Endothelial cell of umbilical vein (primary cell): ENCODE measurements around the gene LTBP1. TPM values are rescaled to one million over a fixed set of nuclear protein-coding genes. Genes with fewer than 3 reads are reported as not detected.

Source experiments
- BruUV-seq: library from RNA; stranded (reverse); fragments of 400-500 nt; replicated peaks from 2 replicates; lab custom pipeline; 2021; lab: Mats Ljungman, UMichigan
- CTCF ChIA-PET: fragments of 300-600, 350-600 bp; sonication (Branson Sonifier 250); formaldehyde crosslinking; loops from one replicate; lab custom pipeline; 2021; ENCODE audit warnings: antibody characterized with exemption, inconsistent platforms; lab: Charles Lee
- POLR2A ChIA-PET: fragments of 300-600, 350-600 bp; sonication (Branson Sonifier 250); formaldehyde crosslinking; loops from one replicate; lab custom pipeline; 2021; ENCODE audit warnings: antibody characterized with exemption, inconsistent platforms; lab: Charles Lee
- DNase-seq: peaks from one replicate; pipeline ENCODE4 v3.0.0-alpha.2; 2011; ENCODE audit warnings: low read depth, low spot score
- FAIRE-seq: peaks from 2 replicates; lab custom pipeline; 2011; peaks lifted over from hg19 to GRCh38; lab: Jason Lieb, UNC
- H2AFZ ChIP-seq: 2 replicates; pipeline ENCODE4 v1.6.0; 2012; ENCODE audit warnings: low read depth, low read length, control low read depth, inconsistent platforms
- H3K27ac ChIP-seq: 2 replicates; pipeline ENCODE4 v1.5.1; 2011; ENCODE audit warnings: low read depth, mild to moderate bottlenecking, control low read depth, low read length, moderate library complexity; ENCODE audit not compliant: insufficient read depth
- H3K27me3 ChIP-seq, 2 experiments: 2 replicates each; pipeline versions ENCODE4 v1.6.0 to v1.6.1; 2011; ENCODE audit warnings: low read length in 2 of 2, mixed read lengths in 1 of 2; ENCODE audit not compliant: control insufficient read depth in 2 of 2, insufficient read depth in 2 of 2
- H3K36me3 ChIP-seq, 2 experiments: 2 replicates in 1 of 2; 3 replicates in 1 of 2; pipeline ENCODE4 v1.5.1; 2011; ENCODE audit warnings: low read length in 2 of 2, mild to moderate bottlenecking in 1 of 2, moderate library complexity in 1 of 2; ENCODE audit not compliant: control insufficient read depth in 2 of 2, insufficient read depth in 2 of 2; ENCODE audit errors: extremely low read depth in 1 of 2
- H3K4me1 ChIP-seq: 3 replicates; pipeline ENCODE4 v1.5.1; 2011; ENCODE audit warnings: mild to moderate bottlenecking, low read length; ENCODE audit not compliant: control insufficient read depth, insufficient read depth; ENCODE audit errors: extremely low read depth
- H3K4me2 ChIP-seq: 2 replicates; pipeline ENCODE4 v1.6.1; 2011; ENCODE audit warnings: low read length, control low read depth, mixed read lengths; ENCODE audit not compliant: insufficient read depth
- H3K4me3 ChIP-seq, 3 experiments: fragments of 200-600 bp in 1 of 3; sonication (generic), shearing (Covaris generic) in 1 of 3; replicated peaks in 1 of 3; 2 replicates each; pipeline ENCODE4 v1.5.1; 2011 to 2016; ENCODE audit warnings: control low read depth in 3 of 3, low read length in 3 of 3, mild to moderate bottlenecking in 2 of 3, inconsistent platforms in 1 of 3, low read depth in 1 of 3, moderate library complexity in 1 of 3; ENCODE audit not compliant: insufficient read depth in 1 of 3
- H3K79me2 ChIP-seq: 2 replicates; pipeline ENCODE4 v1.6.0; 2012; ENCODE audit warnings: low read length, inconsistent platforms; ENCODE audit not compliant: control insufficient read depth, insufficient read depth
- H3K9ac ChIP-seq: replicated peaks from 2 replicates; pipeline ENCODE3; 2011; ENCODE audit warnings: low read length, control low read depth; ENCODE audit not compliant: insufficient read depth; ENCODE audit errors: extremely low read depth
- H3K9me1 ChIP-seq: replicated peaks from 3 replicates; pipeline ENCODE4 v1.6.0; 2011; ENCODE audit warnings: mild to moderate bottlenecking, low read length; ENCODE audit not compliant: control insufficient read depth, insufficient read depth; ENCODE audit errors: extremely low read depth
- H3K9me3 ChIP-seq: replicated peaks from 2 replicates; pipeline ENCODE4 v1.5.1; 2012; ENCODE audit warnings: low read length, inconsistent platforms; ENCODE audit not compliant: control insufficient read depth, insufficient read depth
- H4K20me1 ChIP-seq: replicated peaks from 2 replicates; pipeline ENCODE3; 2011; ENCODE audit warnings: mild to moderate bottlenecking, low read length; ENCODE audit not compliant: control insufficient read depth, insufficient read depth; ENCODE audit errors: extremely low read depth
- CTCF ChIP-seq, 2 donors: IDR thresholded peaks; 1 replicate in 1 of 2; 2 replicates in 1 of 2; pipeline ENCODE4 v1.5.1; 2011; ENCODE audit warnings: low read length in 2 of 2, mild to moderate bottlenecking in 2 of 2, moderate library complexity in 2 of 2, control low read depth in 1 of 2, inconsistent platforms in 1 of 2, low read depth in 1 of 2; ENCODE audit not compliant: insufficient read depth in 1 of 2; ENCODE audit errors: extremely low read depth in 1 of 2
- EZH2 ChIP-seq: IDR thresholded peaks from 2 replicates; pipeline ENCODE4 v1.6.1; 2012; ENCODE audit warnings: borderline replicate concordance, low read depth, mild to moderate bottlenecking, moderate library complexity, low read length, inconsistent platforms; ENCODE audit not compliant: severe bottlenecking
- FOS ChIP-seq: IDR thresholded peaks from 2 replicates; pipeline ENCODE4 v1.6.1; 2011; ENCODE audit warnings: mild to moderate bottlenecking, low read length, moderate library complexity, borderline replicate concordance; ENCODE audit not compliant: insufficient read depth
- GATA2 ChIP-seq: IDR thresholded peaks from 2 replicates; pipeline ENCODE4 v1.7.0; 2011; ENCODE audit warnings: low read depth, mild to moderate bottlenecking, moderate library complexity, mixed read lengths, low read length; ENCODE audit not compliant: insufficient read length, insufficient read depth
- MAX ChIP-seq: IDR thresholded peaks from 2 replicates; pipeline ENCODE4 v1.6.1; 2011; ENCODE audit not compliant: insufficient read depth, insufficient read length
- MYC ChIP-seq: IDR thresholded peaks from one replicate; pipeline ENCODE4 v1.6.1; 2011; ENCODE audit warnings: mild to moderate bottlenecking, low read depth, low read length
- POLR2A ChIP-seq: IDR thresholded peaks from 2 replicates; pipeline ENCODE4 v1.6.1; 2012; ENCODE audit warnings: low read depth, mild to moderate bottlenecking, control low read depth, low read length
- POLR2AphosphoS5 ChIP-seq: IDR thresholded peaks from 2 replicates; pipeline ENCODE4 v1.6.1; 2012; ENCODE audit warnings: low read depth, mild to moderate bottlenecking, control low read depth, low read length, moderate library complexity; ENCODE audit not compliant: insufficient read depth
- dilution Hi-C: fragments of 300-500 bp; cut with MboI; formaldehyde crosslinking; loops from one replicate; pipeline ENCODE4 v1.15.0; 2019; ENCODE audit warnings: low sequenced_read_pairs; ENCODE audit not compliant: extremely low pct_ligation_motif_present
- intact Hi-C: fragments of 100-400 bp; cut with micrococcal nuclease; formaldehyde crosslinking; loops from one replicate; pipeline ENCODE4 v1.10.0; 2022
- polyA plus RNA-seq, 4 experiments: library from polyadenylated mRNA; depleted of rRNA in 3 of 4; stranded (reverse) in 3 of 4; unstranded in 1 of 4; fragments of >200 nt; gene quantifications; 2 replicates each; pipeline versions ENCODE4 v1.2.1 to v1.2.3, GENCODE V29; 2011 to 2012; ENCODE audit warnings: missing spikeins in 1 of 4
- total RNA-seq: library from RNA; stranded (reverse); gene quantifications from 2 replicates; pipeline ENCODE4 v1.2.3, GENCODE V29; 2021

The LTBP1 gene
- total and polyA plus RNA-seq, 2 donors (not counting 3 experiments of a cell fraction or from before 2014, with no cell fraction given): 57.4 to 68.2 TPM

GRCh38 chr2:33032245-33032644 lies 85.5 kb downstream of the LTBP1 start:
- BruUV-seq: no TSS peak
- no peak overlapping the region for H2AFZ ChIP-seq
- intact Hi-C loops (loop anchor here (5.0 kb wide), 1 partner anchor 340 kb away; no protein-coding TSS in a partner anchor), dilution Hi-C loops (no loop called here)
- ChIA-PET CTCF (interaction anchor here (0.9 to 5.0 kb wide), 15 partner anchors 10 to 551 kb away, joined by 3 to 39 read pairs (median 8); partner anchors contain the start of gene LTBP1), POLR2A (no interaction called here)
- no peaks in the 10 kb centered on the region for H4K20me1 ChIP-seq
- H3K4me1 ChIP-seq: peaks cover 15% of the 10 kb centered on the region
- H3K27ac ChIP-seq: no peak overlapping the region
- H3K79me2 ChIP-seq: peaks cover 5% of the 10 kb centered on the region
- no peaks in the 10 kb centered on the region for H3K36me3 ChIP-seq
- H3K9me3 ChIP-seq: no peaks in the 10 kb centered on the region
- H3K4me3 ChIP-seq: no peak overlapping the region
- no peak for FAIRE-seq
- TF ChIP-seq MAX (no peak), CTCF (IDR thresholded peaks at IDR 0.05; ENCODE audit: extremely low read depth in 1 of 2, insufficient read depth in 1 of 2, low read depth in 1 of 2, low read length in 2 of 2) (no peak), MYC (no peak), POLR2A (no peak), FOS (no peak), GATA2 (no peak), EZH2 (no peak), POLR2AphosphoS5 (no peak)
- no peak overlapping the region for H3K4me2 ChIP-seq
- H3K27me3 ChIP-seq: no peaks in the 10 kb centered on the region
- no peak overlapping the region for H3K9ac ChIP-seq
- no peak for DNase-seq
- no peaks in the 10 kb centered on the region for H3K9me1 ChIP-seq
